Measurements from ENCODE around the gene AQP9. TPM values are rescaled to one million over a fixed set of nuclear protein-coding genes. Genes with fewer than 3 reads are reported as not detected.

Gene AQP9
- total and polyA plus RNA-seq, 2 of the 8 experiments (the other 6 are each of a cell fraction or from before 2014, with no cell fraction given) = not detected

GRCh38 chr15:58119016-58119415 lies 19.2 kb upstream of the AQP9 start:
- H2AFZ ChIP-seq (ENCODE audit: low read length) = 0 out of 2 replicates have a peak overlapping the region, but pooled peaks have one; percentile 64
- CTCF ChIA-PET (ENCODE audit: partially characterized antibody) = interaction anchor here (1.4 kb wide), 1 partner anchor 9 kb away, joined by 3 read pairs; no protein-coding TSS in a partner anchor
- no peak overlapping the region for H2BK12ac ChIP-seq (ENCODE audit: low read depth, low read length)
- no peak overlapping the region for H3K23ac ChIP-seq (ENCODE audit: insufficient read length)
- no peaks in the 10 kb centered on the region; a peak in 2 of 7 replicates for H3K4me1 ChIP-seq (replicated peaks in 1 of 4; ENCODE audit: control insufficient read depth in 3 of 4, insufficient read depth in 4 of 4, low read length in 3 of 4)
- no peak overlapping the region for H3K56ac ChIP-seq (replicated peaks; ENCODE audit: insufficient read length, low read depth, low read length)
- H3K9ac ChIP-seq (replicated peaks in 1 of 4; ENCODE audit: extremely low read depth in 1 of 4, low read depth in 3 of 4, low read length in 3 of 4) = no peak overlapping the region
- H2BK5ac ChIP-seq (ENCODE audit: low read depth, low read length) = no peak overlapping the region
- no peak overlapping the region for H2BK15ac ChIP-seq (ENCODE audit: low read length)
- no peaks in the 10 kb centered on the region for H3K36me3 ChIP-seq (ENCODE audit: control insufficient read depth in 2 of 4, insufficient read depth in 4 of 4, low read length in 3 of 4)
- no peak overlapping the region for H3K4me2 ChIP-seq (ENCODE audit: insufficient read depth in 1 of 2, low read depth in 2 of 2, low read length in 2 of 2)
- no peak for DNase-seq (ENCODE audit: low read depth in 1 of 2, low spot score in 2 of 2)
- H3K23me2 ChIP-seq (ENCODE audit: low read depth, low read length) = no peaks in the 10 kb centered on the region; the same call in 1 of the 2 replicates
- no peak overlapping the region for H4K8ac ChIP-seq (ENCODE audit: extremely low read depth, insufficient read depth, low read length)
- FAIRE-seq = no peak
- no peak overlapping the region for H3K14ac ChIP-seq (ENCODE audit: insufficient read length)
- 88% methylated on average over 1 of the region's 1 CpG; no CpG with 5 or more reads in 1 of the 2 experiments for WGBS, 2 experiments (ENCODE audit: extremely low coverage in 1 of 2, insufficient coverage in 1 of 2, insufficient read length in 1 of 2, insufficient replicate concordance in 2 of 2, low coverage in 1 of 2, low lambda C conversion rate in 2 of 2, missing lambda C conversion rate in 1 of 2)
- H4K91ac ChIP-seq (replicated peaks; ENCODE audit: insufficient read length, low read length) = no peak overlapping the region
- no peaks in the 10 kb centered on the region for H3K27me3 ChIP-seq (replicated peaks in 1 of 4; ENCODE audit: control insufficient read depth in 3 of 4, extremely low read depth in 1 of 4, insufficient read depth in 3 of 4, low read length in 3 of 4)
- no peak overlapping the region; the same call in 1 of the 2 replicates for H2BK20ac ChIP-seq (ENCODE audit: low read length)
- no peak overlapping the region for H3K18ac ChIP-seq (ENCODE audit: extremely low read depth, low read length)
- no peak overlapping the region for H3K27ac ChIP-seq (ENCODE audit: low read depth, low read length)
- H2BK120ac ChIP-seq (replicated peaks; ENCODE audit: low read depth, low read length) = no peak overlapping the region
- H4K5ac ChIP-seq (ENCODE audit: insufficient read length, low read depth, low read length) = no peak overlapping the region
- 0 out of 4 replicates have a peak, but pooled peaks cover 0 to 1% of the 10 kb centered on the region in 2 experiments for H3K9me3 ChIP-seq (ENCODE audit: insufficient read depth in 2 of 2, low read depth in 1 of 2, low read length in 1 of 2)
- H3K4ac ChIP-seq (replicated peaks; ENCODE audit: insufficient read length, low read depth, low read length) = no peak overlapping the region
- no peak for TF ChIP-seq SIX5 (IDR thresholded peaks at IDR 0.05; ENCODE audit: low read depth, low read length)
- no peak for TF ChIP-seq TAF1 (IDR thresholded peaks at IDR 0.05; ENCODE audit: low read depth, low read length)
- no peak for TF ChIP-seq HDAC6 (IDR thresholded peaks at IDR 0.05; ENCODE audit: low read depth, low read length)
- no peaks in the 10 kb centered on the region for H3K79me2 ChIP-seq (ENCODE audit: control insufficient read depth in 1 of 2, insufficient read depth in 2 of 2, low read length in 2 of 2)
- POLR2A ChIA-PET (ENCODE audit: partially characterized antibody) = no interaction called here
- H4K20me1 ChIP-seq (replicated peaks in 1 of 2; ENCODE audit: control insufficient read depth in 1 of 2, insufficient read depth in 2 of 2, low read length in 2 of 2) = no peaks in the 10 kb centered on the region
- no peak overlapping the region for H2AK5ac ChIP-seq (ENCODE audit: low read depth, low read length)
- no peak overlapping the region for H3K4me3 ChIP-seq (ENCODE audit: extremely low read depth in 1 of 4, insufficient read depth in 2 of 4, low read depth in 3 of 4, low read length in 4 of 4)
- H3K79me1 ChIP-seq (ENCODE audit: low read depth, low read length) = no peaks in the 10 kb centered on the region
